Parathyroid adenoma (tissue), 2 donors: ENCODE results near the gene IMPDH1.

Experiments used
- H2AFZ ChIP-seq: fragments of 300-600 bp; sonication (generic); one replicate; pipeline ENCODE4 v1.7.0; 2017; ENCODE audit warnings: antibody characterized with exemption, mild to moderate bottlenecking
- H3K27ac ChIP-seq: fragments of 300-600 bp; sonication (generic); one replicate; pipeline ENCODE4 v1.7.0; 2017
- H3K27me3 ChIP-seq: fragments of 300-600 bp; sonication (generic); one replicate; pipeline ENCODE4 v1.7.0; 2017; ENCODE audit warnings: low read length; ENCODE audit not compliant: control insufficient read depth, insufficient read depth
- H3K36me3 ChIP-seq: fragments of 300-600 bp; sonication (generic); one replicate; pipeline ENCODE4 v1.7.0; 2017; ENCODE audit warnings: low read length; ENCODE audit not compliant: control insufficient read depth, insufficient read depth
- H3K4me1 ChIP-seq: fragments of 300-600 bp; sonication (generic); one replicate; pipeline ENCODE4 v1.7.0; 2017; ENCODE audit warnings: control low read depth
- H3K4me2 ChIP-seq: fragments of 300-600 bp; sonication (generic); one replicate; pipeline ENCODE4 v1.7.0; 2017; ENCODE audit warnings: low read length
- H3K4me3 ChIP-seq: fragments of 300-600 bp; sonication (generic); one replicate; pipeline ENCODE4 v1.7.0; 2017; ENCODE audit warnings: low read depth, low read length
- H3K79me2 ChIP-seq: fragments of 300-600 bp; sonication (generic); one replicate; pipeline ENCODE4 v1.7.0; 2017; ENCODE audit warnings: control low read depth
- H3K9ac ChIP-seq: fragments of 300-600 bp; sonication (generic); one replicate; pipeline ENCODE4 v1.7.0; 2017; ENCODE audit warnings: mild to moderate bottlenecking
- H3K9me3 ChIP-seq: fragments of 300-600 bp; sonication (generic); one replicate; pipeline ENCODE4 v1.7.0; 2017; ENCODE audit warnings: low read length; ENCODE audit not compliant: control insufficient read depth
- CTCF ChIP-seq: fragments of 300-600 bp; sonication (generic); IDR thresholded peaks from one replicate; pipeline ENCODE4 v1.7.0; 2017; ENCODE audit warnings: antibody characterized with exemption, mild to moderate bottlenecking
- donor health status: primary hyperparathyroidism.

The IMPDH1 gene

GRCh38 chr7:128403676-128404075 lies 6.1 kb downstream of the IMPDH1 start:
- no peak for TF ChIP-seq CTCF
- H3K36me3 ChIP-seq: no peaks in the 10 kb centered on the region
- no peak overlapping the region for H3K4me3 ChIP-seq

GRCh38 chr7:128402356-128402755 lies 7.4 kb downstream of the IMPDH1 start:
- Histone ChIP-seq H3K36me3 (no peaks in the 10 kb centered on the region), H3K27me3 (no peaks in the 10 kb centered on the region), H3K4me1 (peaks cover 4% of the 10 kb centered on the region), H3K79me2 (peaks cover 3% of the 10 kb centered on the region), H3K9ac (no peak overlapping the region), H3K9me3 (no peaks in the 10 kb centered on the region), H3K27ac (no peak overlapping the region), H3K4me2 (no peak overlapping the region), H2AFZ (no peak overlapping the region), H3K4me3 (no peak overlapping the region)
- TF ChIP-seq CTCF: no peak

More at GRCh38 chr7:128403676-128404075, 6.1 kb downstream of the IMPDH1 start:
- peaks cover 3% of the 10 kb centered on the region for H3K79me2 ChIP-seq
- H3K9ac ChIP-seq: no peak overlapping the region
- H3K27me3 ChIP-seq: no peaks in the 10 kb centered on the region
- H3K4me1 ChIP-seq: peaks cover 5% of the 10 kb centered on the region
- no peaks in the 10 kb centered on the region for H3K9me3 ChIP-seq
- H2AFZ ChIP-seq: no peak overlapping the region
- H3K4me2 ChIP-seq: no peak overlapping the region
- no peak overlapping the region for H3K27ac ChIP-seq

- H3K9me3 ChIP-seq: no peaks in the 10 kb centered on the region
- no peak overlapping the region for H3K27ac ChIP-seq
- no peaks in the 10 kb centered on the region for H3K4me1 ChIP-seq
- H3K36me3 ChIP-seq: no peaks in the 10 kb centered on the region
- H3K79me2 ChIP-seq: peaks cover 3% of the 10 kb centered on the region
- no peak overlapping the region for H2AFZ ChIP-seq
- no peak for TF ChIP-seq CTCF
- H3K9ac ChIP-seq: no peak overlapping the region
- no peaks in the 10 kb centered on the region for H3K27me3 ChIP-seq
- H3K4me3 ChIP-seq: no peak overlapping the region
- H3K4me2 ChIP-seq: no peak overlapping the region
Measured at GRCh38 chr7:128400566-128400965, 9.2 kb downstream of the IMPDH1 start.

- H3K79me2 ChIP-seq: peaks cover 1% of the 10 kb centered on the region
- H3K9me3 ChIP-seq: no peaks in the 10 kb centered on the region
- H3K4me2 ChIP-seq: no peak overlapping the region
- H2AFZ ChIP-seq: no peak overlapping the region
- H3K27ac ChIP-seq: no peak overlapping the region
- TF ChIP-seq CTCF: no peak
- H3K4me1 ChIP-seq: no peaks in the 10 kb centered on the region
- no peak overlapping the region for H3K9ac ChIP-seq
- H3K36me3 ChIP-seq: no peaks in the 10 kb centered on the region
- H3K27me3 ChIP-seq: no peaks in the 10 kb centered on the region
- H3K4me3 ChIP-seq: no peak overlapping the region
Measured at GRCh38 chr7:128399991-128400390, 9.8 kb downstream of the IMPDH1 start.

GRCh38 chr7:128398841-128399135 lies 11.0 kb downstream of the IMPDH1 start:
- H3K4me3 ChIP-seq: no peak overlapping the region
- TF ChIP-seq CTCF: no peak
- H3K79me2 ChIP-seq: no peaks in the 10 kb centered on the region
- no peaks in the 10 kb centered on the region for H3K36me3 ChIP-seq
- no peak overlapping the region for H2AFZ ChIP-seq
- no peaks in the 10 kb centered on the region for H3K27me3 ChIP-seq
- H3K9ac ChIP-seq: no peak overlapping the region
- no peaks in the 10 kb centered on the region for H3K9me3 ChIP-seq
- no peaks in the 10 kb centered on the region for H3K4me1 ChIP-seq
- no peak overlapping the region for H3K27ac ChIP-seq
- H3K4me2 ChIP-seq: no peak overlapping the region
